Measurements from ENCODE around the gene DCLK1.

Gene DCLK1

DNA sequence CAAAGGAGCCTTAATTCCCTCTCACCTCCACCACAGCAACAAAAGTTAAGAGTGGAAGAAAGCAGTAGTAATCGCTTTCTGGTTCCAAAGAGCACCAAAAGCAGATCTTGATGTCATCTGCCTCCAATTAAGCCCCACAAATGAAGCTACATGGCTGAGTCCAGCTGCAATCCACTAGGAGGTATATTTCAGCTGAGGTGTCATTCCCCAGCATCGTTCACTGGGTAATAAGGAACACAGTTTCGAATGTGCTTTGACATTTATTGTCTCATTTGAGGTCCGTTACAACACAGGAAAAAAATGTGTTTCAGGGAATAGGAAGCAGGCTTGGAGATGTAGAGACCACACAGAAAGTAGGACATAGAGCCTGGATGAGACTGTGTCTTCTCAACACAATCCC, 190.4 kb downstream of the DCLK1 start:
- H2AFZ ChIP-seq (ENCODE audit: low read depth), result no peak overlapping the region
- H3K36me3 ChIP-seq (ENCODE audit: insufficient read depth), result no peaks in the 10 kb centered on the region
- H3K4me1 ChIP-seq (ENCODE audit: low read depth, poor library complexity, severe bottlenecking), result no peaks in the 10 kb centered on the region
- H3K79me2 ChIP-seq (ENCODE audit: insufficient read depth, low read depth), result no peaks in the 10 kb centered on the region
- no peak overlapping the region for H3K27ac ChIP-seq
- H3K4me2 ChIP-seq, result no peak overlapping the region
- no peaks in the 10 kb centered on the region for H3K27me3 ChIP-seq (ENCODE audit: insufficient read depth, low read depth)
- H3K4me3 ChIP-seq (IDR thresholded peaks at IDR 0.05; ENCODE audit: insufficient read depth, low read depth, low read length), result no peak overlapping the region
- H3K9ac ChIP-seq, result no peak overlapping the region
- H4K20me1 ChIP-seq (ENCODE audit: insufficient read depth), result no peaks in the 10 kb centered on the region
- TF ChIP-seq, protein P1, sequence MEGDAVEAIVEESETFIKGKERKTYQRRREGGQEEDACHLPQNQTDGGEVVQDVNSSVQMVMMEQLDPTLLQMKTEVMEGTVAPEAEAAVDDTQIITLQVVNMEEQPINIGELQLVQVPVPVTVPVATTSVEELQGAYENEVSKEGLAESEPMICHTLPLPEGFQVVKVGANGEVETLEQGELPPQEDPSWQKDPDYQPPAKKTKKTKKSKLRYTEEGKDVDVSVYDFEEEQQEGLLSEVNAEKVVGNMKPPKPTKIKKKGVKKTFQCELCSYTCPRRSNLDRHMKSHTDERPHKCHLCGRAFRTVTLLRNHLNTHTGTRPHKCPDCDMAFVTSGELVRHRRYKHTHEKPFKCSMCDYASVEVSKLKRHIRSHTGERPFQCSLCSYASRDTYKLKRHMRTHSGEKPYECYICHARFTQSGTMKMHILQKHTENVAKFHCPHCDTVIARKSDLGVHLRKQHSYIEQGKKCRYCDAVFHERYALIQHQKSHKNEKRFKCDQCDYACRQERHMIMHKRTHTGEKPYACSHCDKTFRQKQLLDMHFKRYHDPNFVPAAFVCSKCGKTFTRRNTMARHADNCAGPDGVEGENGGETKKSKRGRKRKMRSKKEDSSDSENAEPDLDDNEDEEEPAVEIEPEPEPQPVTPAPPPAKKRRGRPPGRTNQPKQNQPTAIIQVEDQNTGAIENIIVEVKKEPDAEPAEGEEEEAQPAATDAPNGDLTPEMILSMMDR (conservative IDR thresholded peaks at IDR 0.05; ENCODE audit: low read depth, low read length), result no peak

DNA sequence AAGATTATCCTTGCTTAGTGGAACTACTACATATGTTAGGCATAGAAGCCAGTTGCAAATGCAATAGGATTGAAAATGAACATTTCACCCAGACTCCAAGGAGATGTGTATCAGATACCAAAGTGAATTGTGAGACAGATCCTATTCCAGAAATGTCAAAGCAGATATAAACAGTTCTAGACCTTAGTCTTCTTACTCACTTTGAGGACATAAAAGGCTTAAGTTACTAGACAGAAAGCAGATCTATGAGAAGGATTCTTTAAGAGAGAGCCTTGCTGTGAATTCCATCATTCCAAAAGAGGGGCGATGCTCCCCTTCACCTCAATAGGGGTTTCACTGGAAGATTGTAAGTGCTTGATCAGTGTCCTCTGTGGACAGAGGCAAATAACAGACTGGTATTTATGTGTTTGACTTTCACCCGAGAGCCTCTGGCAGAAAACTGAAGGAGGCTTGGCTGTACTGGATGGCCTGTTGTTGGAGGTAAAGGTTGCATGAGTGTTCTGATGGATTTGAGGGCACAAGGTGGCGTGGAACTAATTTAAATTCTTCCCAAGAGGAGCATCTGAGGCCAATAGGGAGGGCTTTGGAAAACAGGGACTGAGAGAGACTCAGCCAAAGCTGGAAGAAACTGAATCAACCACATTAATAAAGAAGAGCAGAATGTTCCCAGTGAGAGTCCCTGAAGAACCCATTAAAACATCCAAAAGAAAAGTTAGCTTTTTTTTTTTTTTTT, 194.8 kb downstream of the DCLK1 start:
- no peak overlapping the region for H3K27ac ChIP-seq
- no peaks in the 10 kb centered on the region for H4K20me1 ChIP-seq (ENCODE audit: insufficient read depth)
- H3K27me3 ChIP-seq (ENCODE audit: insufficient read depth, low read depth), result no peaks in the 10 kb centered on the region
- no peak overlapping the region for H2AFZ ChIP-seq (ENCODE audit: low read depth)
- H3K4me2 ChIP-seq, result no peak overlapping the region
- TF ChIP-seq, protein P1 (conservative IDR thresholded peaks at IDR 0.05; ENCODE audit: low read depth, low read length), result no peak
- no peaks in the 10 kb centered on the region for H3K36me3 ChIP-seq (ENCODE audit: insufficient read depth)
- H3K4me3 ChIP-seq (IDR thresholded peaks at IDR 0.05; ENCODE audit: insufficient read depth, low read depth, low read length), result no peak overlapping the region
- H3K79me2 ChIP-seq (ENCODE audit: insufficient read depth, low read depth), result no peaks in the 10 kb centered on the region
- H3K9ac ChIP-seq, result no peak overlapping the region
- peaks cover 4% of the 10 kb centered on the region for H3K4me1 ChIP-seq (ENCODE audit: low read depth, poor library complexity, severe bottlenecking)

DNA sequence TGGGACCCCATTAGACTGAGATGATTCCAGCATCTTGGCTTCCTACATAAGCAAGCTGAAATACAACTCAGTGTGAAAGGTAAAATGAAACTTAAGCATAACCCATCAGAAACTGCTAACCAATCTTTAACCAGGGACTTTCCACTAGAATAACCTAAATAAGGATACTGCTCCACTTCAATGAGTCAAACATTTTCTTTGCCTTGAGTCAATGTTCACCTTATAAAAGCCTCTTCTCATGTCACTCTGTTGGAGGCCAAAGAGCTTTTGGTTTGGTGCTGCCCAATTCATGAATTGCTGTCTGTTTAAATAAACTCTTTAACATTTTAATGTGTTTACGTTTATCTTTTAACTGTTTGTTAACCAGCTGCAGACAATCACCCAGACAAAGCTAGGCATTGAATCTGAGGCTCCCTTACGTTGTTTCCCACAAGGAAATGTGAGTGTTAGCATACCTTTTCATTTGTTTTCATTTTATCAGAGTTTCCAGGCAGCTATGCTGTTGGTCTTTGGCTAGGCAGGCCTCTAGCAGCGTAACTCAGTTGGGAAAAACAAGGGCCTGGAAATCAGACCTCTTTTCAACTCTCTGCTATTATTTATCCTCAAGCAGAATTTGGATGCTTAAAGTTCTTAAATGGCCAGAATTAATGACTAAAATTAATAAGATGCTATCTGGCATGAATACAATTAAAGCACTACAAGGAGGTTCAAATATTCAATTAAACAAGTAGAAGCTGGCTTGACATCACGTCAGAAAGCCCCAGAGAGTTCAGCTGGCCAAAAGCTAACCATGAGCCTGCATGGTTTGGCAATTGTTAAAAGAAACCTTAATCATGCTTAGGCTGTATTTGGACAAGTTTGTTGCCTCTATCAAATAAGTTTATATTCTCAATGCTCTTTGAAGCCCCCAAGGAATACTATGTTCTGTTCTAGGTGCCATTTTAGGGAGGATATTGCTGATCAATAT, 200.2 kb downstream of the DCLK1 start:
- H3K27ac ChIP-seq, result peak overlapping the region; percentile 82

DNA sequence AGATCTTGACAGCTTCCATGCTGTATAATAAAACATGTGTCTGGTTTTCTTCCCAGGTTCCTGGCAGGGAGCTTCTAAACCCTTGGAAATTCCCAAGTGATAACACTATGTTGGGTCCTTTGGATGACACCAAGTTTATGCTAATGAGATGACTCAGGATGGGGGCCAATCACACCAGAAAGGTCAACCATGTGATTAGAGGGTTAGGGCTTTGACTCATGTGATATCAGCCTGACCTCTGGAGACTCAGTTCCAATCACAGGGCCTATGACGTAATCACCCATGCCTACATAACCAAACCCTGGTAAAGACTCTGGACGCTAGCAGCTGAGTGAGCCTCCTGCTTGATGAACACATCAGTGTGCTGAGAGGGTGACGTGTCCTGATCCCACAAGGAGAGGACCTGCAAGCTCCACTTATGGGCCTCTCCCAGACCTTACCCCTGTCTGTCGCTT, 203.6 kb downstream of the DCLK1 start:
- H3K4me1 ChIP-seq (ENCODE audit: low read depth, poor library complexity, severe bottlenecking), result peaks cover 32% of the 10 kb centered on the region
- no peak overlapping the region for H2AFZ ChIP-seq (ENCODE audit: low read depth)
- H3K4me3 ChIP-seq (IDR thresholded peaks at IDR 0.05; ENCODE audit: insufficient read depth, low read depth, low read length), result no peak overlapping the region
- H4K20me1 ChIP-seq (ENCODE audit: insufficient read depth), result no peaks in the 10 kb centered on the region
- H3K4me2 ChIP-seq, result no peak overlapping the region
- H3K27me3 ChIP-seq (ENCODE audit: insufficient read depth, low read depth), result no peaks in the 10 kb centered on the region
- no peaks in the 10 kb centered on the region for H3K36me3 ChIP-seq (ENCODE audit: insufficient read depth)
- H3K9ac ChIP-seq, result no peak overlapping the region
- H3K79me2 ChIP-seq (ENCODE audit: insufficient read depth, low read depth), result no peaks in the 10 kb centered on the region
- TF ChIP-seq, protein P1 (conservative IDR thresholded peaks at IDR 0.05; ENCODE audit: low read depth, low read length), result no peak
- H3K27ac ChIP-seq, result no peak overlapping the region

More for the DNA sequence above, 200.2 kb downstream of the DCLK1 start:
- Histone ChIP-seq H3K4me2 (peak overlapping the region; percentile 67), H3K9ac (no peak overlapping the region), H3K4me3 (IDR thresholded peaks at IDR 0.05; ENCODE audit: insufficient read depth, low read depth, low read length) (no peak overlapping the region), H3K79me2 (ENCODE audit: insufficient read depth, low read depth) (no peaks in the 10 kb centered on the region), H3K4me1 (ENCODE audit: low read depth, poor library complexity, severe bottlenecking) (peaks cover 32% of the 10 kb centered on the region), H3K27me3 (ENCODE audit: insufficient read depth, low read depth) (no peaks in the 10 kb centered on the region), H4K20me1 (ENCODE audit: insufficient read depth) (no peaks in the 10 kb centered on the region), H2AFZ (ENCODE audit: low read depth) (peak overlapping the region; percentile 54; the same call in 1 of the 2 replicates), H3K36me3 (ENCODE audit: insufficient read depth) (no peaks in the 10 kb centered on the region)
- TF ChIP-seq, protein P1 (conservative IDR thresholded peaks at IDR 0.05; ENCODE audit: low read depth, low read length), result no peak
